ENCODE data around the gene HIVEP3.
"Not testable (repeated sequence)": the region's sequence is repeated elsewhere in the genome, so short reads cannot be mapped to it uniquely, and the experiment has no call there.

The HIVEP3 gene

GRCh38 chr1:41696381-41696780 is 222.3 kb downstream of the HIVEP3 start:
- Histone ChIP-seq H3K79me2 (ENCODE audit: insufficient read depth, low read length) (no peaks in the 10 kb centered on the region), H3K27me3 (ENCODE audit: insufficient read depth, low read length) (no peaks in the 10 kb centered on the region), H4K20me1 (ENCODE audit: insufficient read depth, low read length) (no peaks in the 10 kb centered on the region), H3K4me3 (ENCODE audit: low read depth, low read length, poor library complexity, severe bottlenecking) (no peak overlapping the region), H3K9me3 (ENCODE audit: low read length) (no peaks in the 10 kb centered on the region), H3K4me1 (ENCODE audit: insufficient read depth, low read length, severe bottlenecking) (peaks cover 7% of the 10 kb centered on the region), H3K9ac (ENCODE audit: low read length) (no peak overlapping the region), H2AFZ (ENCODE audit: low read length) (no peak overlapping the region), H3K36me3 (ENCODE audit: insufficient read depth, low read length) (no peaks in the 10 kb centered on the region), H3K4me2 (ENCODE audit: low read length) (no peak overlapping the region), H3K27ac (ENCODE audit: low read depth, low read length, poor library complexity, severe bottlenecking) (no peak overlapping the region), H3K9me2 (ENCODE audit: low read depth, low read length) (no peaks in the 10 kb centered on the region), H3F3A (ENCODE audit: insufficient read depth, low read length) (no peaks in the 10 kb centered on the region)
- TF ChIP-seq CTCF (IDR thresholded peaks at IDR 0.05; ENCODE audit: low read length), result no peak
- TF ChIP-seq EZH2 (IDR thresholded peaks at IDR 0.05; ENCODE audit: borderline replicate concordance, low read length), result no peak

- no peaks in the 10 kb centered on the region for H3K79me2 ChIP-seq (ENCODE audit: insufficient read depth, low read length)
- H3K4me3 ChIP-seq (ENCODE audit: low read depth, low read length, poor library complexity, severe bottlenecking), result no peak overlapping the region
- no peaks in the 10 kb centered on the region for H3K9me3 ChIP-seq (ENCODE audit: low read length)
- no peak overlapping the region for H3K27ac ChIP-seq (ENCODE audit: low read depth, low read length, poor library complexity, severe bottlenecking)
- no peak overlapping the region for H3K9ac ChIP-seq (ENCODE audit: low read length)
- no peak overlapping the region for H3K4me2 ChIP-seq (ENCODE audit: low read length)
- peaks cover 7% of the 10 kb centered on the region for H3K4me1 ChIP-seq (ENCODE audit: insufficient read depth, low read length, severe bottlenecking)
- no peaks in the 10 kb centered on the region for H3F3A ChIP-seq (ENCODE audit: insufficient read depth, low read length)
- no peaks in the 10 kb centered on the region for H4K20me1 ChIP-seq (ENCODE audit: insufficient read depth, low read length)
- H3K36me3 ChIP-seq (ENCODE audit: insufficient read depth, low read length), result no peaks in the 10 kb centered on the region
- no peak overlapping the region for H2AFZ ChIP-seq (ENCODE audit: low read length)
- no peaks in the 10 kb centered on the region for H3K9me2 ChIP-seq (ENCODE audit: low read depth, low read length)
- TF ChIP-seq EZH2 (IDR thresholded peaks at IDR 0.05; ENCODE audit: borderline replicate concordance, low read length), result no peak
- no peak for TF ChIP-seq CTCF (IDR thresholded peaks at IDR 0.05; ENCODE audit: low read length)
- no peaks in the 10 kb centered on the region for H3K27me3 ChIP-seq (ENCODE audit: insufficient read depth, low read length)
These were observed 223.5 kb downstream of the HIVEP3 start for GRCh38 chr1:41695118-41695745.

- not testable (repeated sequence) for H3K27me3 ChIP-seq (ENCODE audit: insufficient read depth, low read length); H3K9me2 ChIP-seq (ENCODE audit: low read depth, low read length); H3K4me1 ChIP-seq (ENCODE audit: insufficient read depth, low read length, severe bottlenecking); H3K36me3 ChIP-seq (ENCODE audit: insufficient read depth, low read length); H3K27ac ChIP-seq (ENCODE audit: low read depth, low read length, poor library complexity, severe bottlenecking); H3K9me3 ChIP-seq (ENCODE audit: low read length); H3K79me2 ChIP-seq (ENCODE audit: insufficient read depth, low read length); H4K20me1 ChIP-seq (ENCODE audit: insufficient read depth, low read length); H2AFZ ChIP-seq (ENCODE audit: low read length); H3K9ac ChIP-seq (ENCODE audit: low read length); H3F3A ChIP-seq (ENCODE audit: insufficient read depth, low read length); H3K4me2 ChIP-seq (ENCODE audit: low read length); H3K4me3 ChIP-seq (ENCODE audit: low read depth, low read length, poor library complexity, severe bottlenecking)
These were observed 226.8 kb downstream of the HIVEP3 start for GRCh38 chr1:41691966-41692365.

- Histone ChIP-seq H2AFZ (ENCODE audit: low read length) (no peak overlapping the region), H3K27me3 (ENCODE audit: insufficient read depth, low read length) (no peaks in the 10 kb centered on the region), H4K20me1 (ENCODE audit: insufficient read depth, low read length) (no peaks in the 10 kb centered on the region), H3K4me3 (ENCODE audit: low read depth, low read length, poor library complexity, severe bottlenecking) (no peak overlapping the region), H3F3A (ENCODE audit: insufficient read depth, low read length) (no peaks in the 10 kb centered on the region), H3K9ac (ENCODE audit: low read length) (no peak overlapping the region), H3K9me3 (ENCODE audit: low read length) (no peaks in the 10 kb centered on the region), H3K27ac (ENCODE audit: low read depth, low read length, poor library complexity, severe bottlenecking) (no peak overlapping the region), H3K4me1 (ENCODE audit: insufficient read depth, low read length, severe bottlenecking) (no peaks in the 10 kb centered on the region), H3K4me2 (ENCODE audit: low read length) (no peak overlapping the region), H3K36me3 (ENCODE audit: insufficient read depth, low read length) (no peaks in the 10 kb centered on the region; the same call in 1 of the 2 replicates), H3K9me2 (ENCODE audit: low read depth, low read length) (no peaks in the 10 kb centered on the region), H3K79me2 (ENCODE audit: insufficient read depth, low read length) (no peaks in the 10 kb centered on the region)
- TF ChIP-seq CTCF (IDR thresholded peaks at IDR 0.05; ENCODE audit: low read length), result no peak
- TF ChIP-seq EZH2 (IDR thresholded peaks at IDR 0.05; ENCODE audit: borderline replicate concordance, low read length), result no peak
These were observed 227.3 kb downstream of the HIVEP3 start for GRCh38 chr1:41691424-41691823.

Data from OCI-LY1 (cell line).